Fibroblast of lung (primary cell): Measurements from ENCODE around the gene ITGA2. TPM values are rescaled to one million over a fixed set of nuclear protein-coding genes. Genes with fewer than 3 reads are reported as not detected.

Experiments used
- DNase-seq, 2 donors: peaks; one replicate each; pipeline versions ENCODE4 v3.0.0 to v3.0.0-alpha.2; 2010; ENCODE audit warnings: low read depth in 2 of 2
- H2AFZ ChIP-seq: 2 replicates; pipeline ENCODE4 v1.5.1; 2012; ENCODE audit warnings: low read length, control low read depth, inconsistent platforms
- H3K27ac ChIP-seq: 2 replicates; pipeline ENCODE4 v1.5.1; 2011; ENCODE audit warnings: low read length, control low read depth; ENCODE audit not compliant: insufficient read depth
- H3K27me3 ChIP-seq: 2 replicates; pipeline ENCODE4 v1.5.1; 2011; ENCODE audit warnings: mild to moderate bottlenecking, low read length; ENCODE audit not compliant: control insufficient read depth, insufficient read depth
- H3K36me3 ChIP-seq: 2 replicates; pipeline ENCODE4 v1.5.1; 2011; ENCODE audit warnings: low read length; ENCODE audit not compliant: control insufficient read depth, insufficient read depth
- H3K4me1 ChIP-seq: 2 replicates; pipeline ENCODE4 v1.5.1; 2011; ENCODE audit warnings: low read length; ENCODE audit not compliant: control insufficient read depth, insufficient read depth; ENCODE audit errors: extremely low read depth
- H3K4me2 ChIP-seq: 2 replicates; pipeline ENCODE4 v1.5.1; 2011; ENCODE audit warnings: low read length, control low read depth; ENCODE audit not compliant: insufficient read depth; ENCODE audit errors: extremely low read depth
- H3K4me3 ChIP-seq, 4 experiments: fragments of 200-600 bp in 1 of 4; sonication (generic) in 1 of 4; replicated peaks in 1 of 4; 2 replicates each; pipeline ENCODE4 v1.5.1; 2011 to 2016; ENCODE audit warnings: low read length in 4 of 4, low read depth in 3 of 4, mild to moderate bottlenecking in 3 of 4, control low read depth in 2 of 4, inconsistent platforms in 1 of 4, mixed read lengths in 1 of 4; ENCODE audit not compliant: insufficient read depth in 1 of 4; ENCODE audit errors: control extremely low read depth in 1 of 4
- H3K79me2 ChIP-seq: 2 replicates; pipeline ENCODE4 v1.5.1; 2012; ENCODE audit warnings: mild to moderate bottlenecking, low read length, inconsistent platforms; ENCODE audit not compliant: control insufficient read depth, insufficient read depth
- H3K9ac ChIP-seq: 2 replicates; pipeline ENCODE4 v1.5.1; 2011; ENCODE audit warnings: mild to moderate bottlenecking, low read length, control low read depth; ENCODE audit not compliant: insufficient read depth
- H3K9me3 ChIP-seq: 2 replicates; pipeline ENCODE4 v1.5.1; 2012; ENCODE audit warnings: low read depth, low read length; ENCODE audit not compliant: control insufficient read depth, insufficient read depth
- H4K20me1 ChIP-seq: 2 replicates; pipeline ENCODE4 v1.5.1; 2011; ENCODE audit warnings: low read length; ENCODE audit not compliant: control insufficient read depth, insufficient read depth; ENCODE audit errors: extremely low read depth
- EZH2 ChIP-seq: IDR thresholded peaks from 2 replicates; pipeline ENCODE4 v1.5.1; 2012; ENCODE audit warnings: low read length, control low read depth, mild to moderate bottlenecking; ENCODE audit errors: missing control alignments
- polyA plus RNA-seq, 2 donors: library from polyadenylated mRNA; depleted of rRNA in 1 of 2; stranded (reverse) in 1 of 2; unstranded in 1 of 2; fragments of >200 nt; gene quantifications; 2 replicates each; pipeline ENCODE4 v1.2.1, GENCODE V29; 2011 to 2012; ENCODE audit warnings: missing spikeins in 1 of 2
- total RNA-seq: library from RNA; depleted of rRNA; stranded (reverse); fragments of >200 nt; gene quantifications from 2 replicates; pipeline ENCODE4 v1.2.1, GENCODE V29; 2014
- TF ChIP-seq, protein P1 (sequence below), 2 donors: IDR thresholded peaks in 1 of 2; conservative IDR thresholded peaks in 1 of 2; 1 replicate in 1 of 2; 2 replicates in 1 of 2; pipeline ENCODE4 v1.5.1; 2011 to 2012; ENCODE audit warnings: low read length in 2 of 2, control low read depth in 1 of 2, inconsistent platforms in 1 of 2, low read depth in 1 of 2, mild to moderate bottlenecking in 1 of 2

Gene ITGA2
- total and polyA plus RNA-seq, 2 donors (not counting 1 experiment from before 2014, with no cell fraction given): 9.4 to 75.5 TPM

DNA sequence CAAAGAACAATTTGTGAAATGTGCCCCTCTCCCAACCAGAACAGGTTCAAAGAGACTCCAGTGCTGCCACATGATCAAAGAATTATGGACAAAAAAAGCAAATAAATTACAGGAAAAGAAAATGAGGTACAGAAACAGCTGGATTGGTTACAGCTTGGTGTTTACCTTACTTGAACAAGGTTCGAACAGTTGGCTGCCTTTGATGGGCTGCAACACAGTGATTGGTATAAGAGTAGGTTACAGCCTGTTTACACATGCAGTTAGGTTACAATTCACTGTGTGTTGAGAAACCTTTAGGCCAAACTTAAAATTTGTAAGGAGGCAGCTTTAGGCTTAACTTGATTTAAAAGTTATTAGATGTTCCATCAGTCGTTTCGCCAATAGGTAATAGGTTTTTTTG, 123.8 kb downstream of the ITGA2 start:
- Histone ChIP-seq H3K36me3 (no peaks in the 10 kb centered on the region), H4K20me1 (no peaks in the 10 kb centered on the region), H2AFZ (no peak overlapping the region), H3K4me2 (no peak overlapping the region), H3K9ac (no peak overlapping the region), H3K79me2 (peaks cover 6% of the 10 kb centered on the region), H3K9me3 (no peaks in the 10 kb centered on the region), H3K27me3 (no peaks in the 10 kb centered on the region), H3K27ac (no peak overlapping the region), H3K4me1 (peaks cover 4% of the 10 kb centered on the region), H3K4me3 (no peak overlapping the region)
- TF ChIP-seq, protein P1, sequence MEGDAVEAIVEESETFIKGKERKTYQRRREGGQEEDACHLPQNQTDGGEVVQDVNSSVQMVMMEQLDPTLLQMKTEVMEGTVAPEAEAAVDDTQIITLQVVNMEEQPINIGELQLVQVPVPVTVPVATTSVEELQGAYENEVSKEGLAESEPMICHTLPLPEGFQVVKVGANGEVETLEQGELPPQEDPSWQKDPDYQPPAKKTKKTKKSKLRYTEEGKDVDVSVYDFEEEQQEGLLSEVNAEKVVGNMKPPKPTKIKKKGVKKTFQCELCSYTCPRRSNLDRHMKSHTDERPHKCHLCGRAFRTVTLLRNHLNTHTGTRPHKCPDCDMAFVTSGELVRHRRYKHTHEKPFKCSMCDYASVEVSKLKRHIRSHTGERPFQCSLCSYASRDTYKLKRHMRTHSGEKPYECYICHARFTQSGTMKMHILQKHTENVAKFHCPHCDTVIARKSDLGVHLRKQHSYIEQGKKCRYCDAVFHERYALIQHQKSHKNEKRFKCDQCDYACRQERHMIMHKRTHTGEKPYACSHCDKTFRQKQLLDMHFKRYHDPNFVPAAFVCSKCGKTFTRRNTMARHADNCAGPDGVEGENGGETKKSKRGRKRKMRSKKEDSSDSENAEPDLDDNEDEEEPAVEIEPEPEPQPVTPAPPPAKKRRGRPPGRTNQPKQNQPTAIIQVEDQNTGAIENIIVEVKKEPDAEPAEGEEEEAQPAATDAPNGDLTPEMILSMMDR (conservative IDR thresholded peaks at IDR 0.05 in 1 of 2, IDR thresholded peaks at IDR 0.05 in 1 of 2; ENCODE audit: low read depth in 1 of 2, low read length in 2 of 2): no peak
- TF ChIP-seq EZH2: no peak
- no peak for DNase-seq

GRCh38 chr5:53113947-53114346, 124.8 kb downstream of the ITGA2 start:
- Histone ChIP-seq H3K27me3 (no peaks in the 10 kb centered on the region), H2AFZ (no peak overlapping the region), H3K36me3 (no peaks in the 10 kb centered on the region), H3K27ac (no peak overlapping the region), H3K4me2 (no peak overlapping the region), H3K9ac (no peak overlapping the region), H3K4me3 (no peak overlapping the region), H3K4me1 (peaks cover 4% of the 10 kb centered on the region), H3K9me3 (no peaks in the 10 kb centered on the region), H4K20me1 (no peaks in the 10 kb centered on the region), H3K79me2 (peaks cover 4% of the 10 kb centered on the region)
- TF ChIP-seq, protein P1 (conservative IDR thresholded peaks at IDR 0.05 in 1 of 2, IDR thresholded peaks at IDR 0.05 in 1 of 2; ENCODE audit: low read depth in 1 of 2, low read length in 2 of 2): no peak
- DNase-seq: no peak

DNA sequence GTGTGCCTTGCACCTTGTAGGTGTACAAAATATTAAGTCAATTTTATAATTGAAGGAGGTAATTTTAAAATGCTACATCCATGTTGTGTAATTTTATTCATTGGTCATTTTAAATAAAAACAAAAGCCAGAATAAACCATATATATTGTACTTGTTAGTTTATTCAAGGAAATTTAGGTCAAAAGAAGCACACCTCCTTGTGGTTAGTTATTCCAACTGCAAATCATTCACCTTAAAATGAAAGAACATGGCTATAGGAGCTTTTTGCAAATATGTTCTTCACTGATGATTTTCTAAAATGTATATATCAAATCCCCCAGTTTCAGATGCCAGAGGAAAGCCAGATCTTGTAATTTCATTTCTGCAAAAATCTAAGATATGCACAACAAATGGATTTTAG, 125.8 kb downstream of the ITGA2 start:
- Histone ChIP-seq H3K9me3 (no peaks in the 10 kb centered on the region), H3K79me2 (no peaks in the 10 kb centered on the region), H3K4me2 (no peak overlapping the region), H3K9ac (no peak overlapping the region), H3K4me1 (peaks cover 3% of the 10 kb centered on the region), H2AFZ (no peak overlapping the region), H4K20me1 (no peaks in the 10 kb centered on the region), H3K27me3 (no peaks in the 10 kb centered on the region), H3K36me3 (no peaks in the 10 kb centered on the region), H3K4me3 (no peak overlapping the region), H3K27ac (no peak overlapping the region)
- peak in 1 of 2 donors; percentile 40 for DNase-seq
- TF ChIP-seq, protein P1 (conservative IDR thresholded peaks at IDR 0.05 in 1 of 2, IDR thresholded peaks at IDR 0.05 in 1 of 2; ENCODE audit: low read depth in 1 of 2, low read length in 2 of 2): peak in 1 of 2 donors; percentile 45
- TF ChIP-seq EZH2: no peak
